GM21423 (cell line): ENCODE results near the gene PLA2G3.
A peak's percentile ranks its signal among the peaks of the same experiment; 100 is the strongest.
"Not testable (repeated sequence)": the region's sequence is repeated elsewhere in the genome, so short reads cannot be mapped to it uniquely, and the experiment has no call there.

ENCODE experiments used
- ATAC-seq: cut with Tn5 transposase; IDR thresholded peaks from one replicate; pipeline ENCODE4 v1.9.1; 2021; ENCODE audit warnings: mild to moderate bottlenecking, moderate library complexity; ENCODE audit not compliant: unreplicated experiment

The PLA2G3 gene

GRCh38 chr22:31139866-31140716, at the start of gene PLA2G3:
PLA2G3 (minus strand) TSS chr22:31140508; CDS start chr22:31140354, 154 bp downstream.
- no peak for ATAC-seq

- ATAC-seq, result no peak
These were observed 47.3 kb upstream of the PLA2G3 start for GRCh38 chr22:31187627-31188026.

- no peak for ATAC-seq
These were observed 44.7 kb upstream of the PLA2G3 start for GRCh38 chr22:31185056-31185455.

- ATAC-seq, result no peak
These were observed 43.7 kb upstream of the PLA2G3 start for GRCh38 chr22:31184015-31184414.

- no peak for ATAC-seq
These were observed 39.0 kb upstream of the PLA2G3 start for GRCh38 chr22:31179345-31179744.

GRCh38 chr22:31178859-31179258, 38.6 kb upstream of the PLA2G3 start:
- no peak for ATAC-seq

GRCh38 chr22:31177420-31178162, 37.3 kb upstream of the PLA2G3 start:
- no peak for ATAC-seq

- ATAC-seq, result no peak
These were observed 36.6 kb upstream of the PLA2G3 start for GRCh38 chr22:31176923-31177322.

GRCh38 chr22:31173386-31174145, 33.3 kb upstream of the PLA2G3 start:
- ATAC-seq, result no peak

GRCh38 chr22:31171734-31172133, 31.4 kb upstream of the PLA2G3 start:
- ATAC-seq, result not testable (repeated sequence)

GRCh38 chr22:31170971-31171370, 30.7 kb upstream of the PLA2G3 start:
- ATAC-seq, result no peak

- no peak for ATAC-seq
These were observed 21.9 kb upstream of the PLA2G3 start for GRCh38 chr22:31162015-31162765.

GRCh38 chr22:31161386-31161785, 21.1 kb upstream of the PLA2G3 start:
- no peak for ATAC-seq

GRCh38 chr22:31160328-31160978, 20.1 kb upstream of the PLA2G3 start:
- ATAC-seq, result peak; percentile 20

GRCh38 chr22:31155422-31155821, 15.1 kb upstream of the PLA2G3 start:
- no peak for ATAC-seq

- no peak for ATAC-seq
These were observed 14.7 kb upstream of the PLA2G3 start for GRCh38 chr22:31154975-31155374.

- ATAC-seq, result no peak
These were observed 13.0 kb upstream of the PLA2G3 start for GRCh38 chr22:31153357-31153756.

- ATAC-seq, result no peak
These were observed 11.6 kb upstream of the PLA2G3 start for GRCh38 chr22:31151872-31152271.

GRCh38 chr22:31150615-31151014, 10.3 kb upstream of the PLA2G3 start:
- ATAC-seq, result no peak
